ENCODE results near the gene TSEN2.
"Not testable (repeated sequence)": the region's sequence is repeated elsewhere in the genome, so short reads cannot be mapped to it uniquely, and the experiment has no call there.

TSEN2 gene

DNA sequence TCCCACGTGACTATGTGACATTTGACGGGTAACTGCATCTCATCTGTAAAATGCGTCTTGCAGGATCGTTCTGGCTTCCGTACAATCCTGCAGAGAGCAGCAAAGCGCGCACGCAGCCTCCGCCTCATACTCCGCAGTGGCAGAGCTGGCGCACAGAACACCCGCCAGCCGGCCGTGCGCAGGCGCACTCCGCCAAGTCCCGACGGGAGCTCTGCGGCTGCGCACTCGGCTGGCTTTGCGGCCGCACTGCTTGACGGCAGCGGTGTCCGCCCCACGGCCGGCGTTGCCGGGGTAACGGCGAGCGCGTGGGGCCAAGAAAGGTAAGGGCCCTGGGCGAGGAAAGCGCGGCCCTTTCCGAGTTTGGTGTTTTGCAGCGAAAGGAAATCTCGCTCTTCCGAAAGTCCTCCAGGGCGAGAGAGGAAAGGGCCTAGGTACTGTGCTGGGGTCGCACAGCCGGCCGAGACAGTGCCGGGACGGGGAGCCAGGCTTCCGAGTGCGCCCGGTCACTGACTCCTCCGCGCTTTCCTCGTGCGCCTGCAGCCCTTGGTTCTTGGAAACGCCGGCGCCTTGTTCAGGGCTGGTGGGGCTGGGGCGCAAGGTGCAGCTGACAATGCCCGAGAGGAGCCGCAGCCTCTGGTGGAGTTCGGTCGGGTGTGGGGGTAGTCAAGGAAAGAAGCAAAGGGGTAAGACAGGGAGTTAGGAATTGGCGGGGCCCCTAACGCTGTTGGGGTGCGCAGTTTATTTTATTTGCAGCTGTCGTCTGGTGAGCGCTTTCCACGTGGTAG, at the start of gene TSEN2:
TSS of gene TSEN2 (plus strand) at position 283 of the 785 bp plus-strand sequence. CDS start 5,321 bp downstream, outside the sequence.
- peak; percentile 51 for DNase-seq

DNA sequence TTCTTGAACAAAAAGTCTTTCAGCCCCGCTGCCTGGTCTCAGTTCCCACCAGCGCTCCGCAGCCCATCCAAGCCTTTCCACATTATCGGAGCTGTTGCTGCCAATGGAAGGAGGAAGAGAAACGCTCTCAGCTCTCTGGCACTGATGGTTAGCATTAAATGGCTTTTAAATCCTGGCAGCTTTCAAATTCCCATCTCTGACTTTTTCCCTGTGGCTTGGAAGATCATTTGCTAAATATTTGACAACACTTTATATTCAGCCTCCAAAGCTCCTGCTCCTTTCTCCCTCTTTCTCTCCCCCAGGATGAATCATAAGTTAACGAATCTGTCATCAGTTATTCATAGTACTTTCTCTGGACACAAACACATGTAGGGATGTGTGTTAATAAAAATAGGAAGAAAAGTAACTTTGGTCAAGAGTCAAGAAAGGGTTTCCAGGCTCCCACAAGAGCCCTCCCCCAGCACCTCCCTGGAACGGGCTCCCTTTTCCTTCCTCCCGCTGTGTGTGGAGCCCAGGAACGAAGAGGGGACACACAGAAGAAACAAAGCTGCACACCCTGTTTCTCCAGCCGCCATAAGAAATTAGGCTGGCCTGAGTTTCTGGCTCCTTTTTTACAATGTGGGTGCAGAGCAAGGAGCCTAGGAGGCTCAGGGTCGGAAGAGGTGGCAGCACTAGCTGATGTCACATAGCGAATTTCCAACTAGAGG, 47.6 kb upstream of the TSEN2 start:
- DNase-seq = no peak

DNA sequence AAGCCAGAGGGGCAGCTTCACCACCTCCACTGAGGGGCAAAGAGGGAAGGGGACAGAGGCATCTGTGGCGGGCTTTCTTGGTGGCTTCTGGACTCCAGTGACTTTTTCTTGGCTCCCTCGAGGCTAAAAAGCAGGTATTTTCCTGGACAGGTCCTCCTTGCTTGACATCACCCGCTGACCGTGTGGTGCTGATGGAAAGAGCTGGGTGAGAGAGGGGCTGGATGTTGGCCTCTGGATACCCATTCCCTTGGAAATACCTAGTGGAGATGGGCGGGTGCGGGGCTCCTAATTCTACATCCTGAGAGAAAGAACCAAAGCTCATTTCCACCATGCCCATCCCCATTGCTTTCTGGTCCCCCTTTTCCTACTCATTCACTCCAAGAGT, 47.1 kb upstream of the TSEN2 start:
- DNase-seq = no peak

DNA sequence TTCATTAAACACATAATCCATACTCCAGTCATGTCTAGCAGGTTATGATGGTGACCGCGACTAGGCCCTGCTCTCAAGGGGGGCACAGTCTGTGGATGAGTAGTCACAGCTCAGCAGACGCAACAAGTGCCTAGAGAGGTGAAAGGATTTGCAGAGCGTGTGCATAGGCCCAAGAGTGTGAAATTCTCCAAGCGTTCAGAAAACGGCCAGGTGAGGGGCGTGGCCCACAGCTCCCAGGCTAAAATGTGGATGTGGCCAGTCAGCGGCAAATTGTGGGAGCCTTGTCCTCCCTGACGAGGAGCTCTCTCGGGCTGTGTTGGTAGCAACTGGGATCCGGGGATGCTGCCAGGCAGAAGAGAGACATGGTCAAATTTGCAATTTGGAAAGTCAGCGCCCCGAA, 46.4 kb upstream of the TSEN2 start:
- DNase-seq = no peak

DNA sequence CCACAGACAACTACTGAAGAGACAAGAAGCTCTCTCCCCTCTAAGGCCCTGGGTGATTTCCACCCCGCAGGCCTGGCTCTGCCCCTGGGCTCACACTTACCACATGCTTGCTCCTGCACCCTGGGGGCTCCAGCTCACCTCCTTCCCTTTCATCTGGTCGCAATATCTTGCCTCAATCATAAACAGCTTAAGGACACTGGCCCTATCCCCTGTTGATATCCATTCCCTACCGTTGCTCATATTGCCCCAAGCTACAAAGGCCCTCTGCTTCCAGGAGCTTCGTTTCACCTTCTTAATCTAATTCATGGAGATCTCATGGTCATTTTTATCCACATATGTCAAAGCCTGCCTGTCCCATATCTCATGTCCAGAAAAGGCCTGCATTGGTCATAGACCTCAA, 46.0 kb upstream of the TSEN2 start:
- no peak for DNase-seq

DNA sequence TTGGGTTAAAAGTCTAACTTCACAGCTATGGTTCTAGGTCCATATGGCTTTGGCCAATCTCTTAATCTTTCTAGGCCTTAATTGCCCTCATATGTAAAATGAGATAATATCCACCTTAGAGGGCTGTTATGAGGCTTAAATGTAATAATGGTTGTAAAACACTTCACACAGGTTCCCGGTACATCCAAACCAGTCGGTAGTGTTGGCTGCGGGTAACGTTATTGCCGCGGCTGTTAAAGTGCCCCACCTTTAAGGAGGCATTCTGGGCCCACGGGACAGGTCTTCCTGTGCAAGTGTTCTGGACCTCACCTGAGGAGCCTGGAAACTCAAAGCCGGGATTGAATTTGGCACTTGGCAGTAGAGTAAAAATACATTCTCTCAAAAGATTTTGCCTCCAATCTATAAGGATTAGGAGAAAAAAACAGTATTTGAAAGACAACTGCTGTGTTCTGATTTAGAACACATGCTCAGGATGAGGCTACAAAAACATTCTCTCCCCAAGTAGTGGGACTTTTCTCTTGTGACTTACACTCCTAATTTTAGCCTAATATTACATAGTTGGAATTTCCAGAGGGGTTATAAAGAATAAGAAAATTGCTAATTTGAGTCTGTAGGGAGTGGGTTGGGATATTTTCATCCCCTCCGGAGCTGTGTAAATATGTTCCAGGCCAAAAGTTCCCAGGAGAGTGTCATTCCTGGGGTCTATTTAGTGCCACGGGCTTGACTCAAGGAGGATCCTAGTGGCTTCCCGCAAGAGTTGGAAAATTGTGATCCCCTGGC, 44.9 kb upstream of the TSEN2 start:
- DNase-seq = no peak

DNA sequence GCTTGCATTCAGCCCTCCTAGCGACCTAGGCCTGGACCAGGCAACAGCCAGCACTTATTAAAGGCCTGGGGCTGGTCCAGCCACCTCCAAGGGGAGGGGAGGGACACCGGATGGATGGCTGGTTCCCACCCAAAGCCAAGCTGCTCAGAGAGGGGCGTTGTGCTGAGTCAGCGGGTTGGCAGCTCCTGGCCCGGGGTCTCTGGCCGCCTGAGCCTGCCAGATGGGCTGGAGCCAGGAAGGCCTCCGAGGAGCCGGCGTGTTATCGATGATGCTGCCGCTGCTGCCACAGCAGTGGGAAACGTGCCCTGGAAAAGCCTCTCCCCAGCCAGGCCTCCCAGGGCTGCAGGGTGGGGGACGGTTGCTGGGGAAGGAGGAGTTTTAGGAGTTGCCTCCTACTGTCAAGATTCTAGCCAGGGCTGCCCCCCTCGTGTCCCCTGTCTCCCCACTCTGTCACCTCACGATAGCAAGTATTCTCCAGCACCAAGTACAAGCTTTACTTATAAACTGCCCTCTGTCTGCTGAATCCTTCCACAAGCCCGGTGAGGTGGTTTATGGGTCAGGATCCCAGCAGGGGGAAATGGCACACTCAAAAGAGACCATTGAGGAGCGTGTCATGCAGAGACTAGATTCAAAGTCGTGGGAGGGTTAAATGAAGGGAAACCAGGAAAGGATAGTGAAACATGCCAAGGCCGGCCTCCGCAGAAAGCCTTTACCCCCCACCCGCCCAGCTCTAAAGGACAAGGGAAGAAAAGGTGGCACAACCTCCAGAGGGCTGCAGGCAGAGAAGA, 43.2 kb upstream of the TSEN2 start:
- no peak for DNase-seq

DNA sequence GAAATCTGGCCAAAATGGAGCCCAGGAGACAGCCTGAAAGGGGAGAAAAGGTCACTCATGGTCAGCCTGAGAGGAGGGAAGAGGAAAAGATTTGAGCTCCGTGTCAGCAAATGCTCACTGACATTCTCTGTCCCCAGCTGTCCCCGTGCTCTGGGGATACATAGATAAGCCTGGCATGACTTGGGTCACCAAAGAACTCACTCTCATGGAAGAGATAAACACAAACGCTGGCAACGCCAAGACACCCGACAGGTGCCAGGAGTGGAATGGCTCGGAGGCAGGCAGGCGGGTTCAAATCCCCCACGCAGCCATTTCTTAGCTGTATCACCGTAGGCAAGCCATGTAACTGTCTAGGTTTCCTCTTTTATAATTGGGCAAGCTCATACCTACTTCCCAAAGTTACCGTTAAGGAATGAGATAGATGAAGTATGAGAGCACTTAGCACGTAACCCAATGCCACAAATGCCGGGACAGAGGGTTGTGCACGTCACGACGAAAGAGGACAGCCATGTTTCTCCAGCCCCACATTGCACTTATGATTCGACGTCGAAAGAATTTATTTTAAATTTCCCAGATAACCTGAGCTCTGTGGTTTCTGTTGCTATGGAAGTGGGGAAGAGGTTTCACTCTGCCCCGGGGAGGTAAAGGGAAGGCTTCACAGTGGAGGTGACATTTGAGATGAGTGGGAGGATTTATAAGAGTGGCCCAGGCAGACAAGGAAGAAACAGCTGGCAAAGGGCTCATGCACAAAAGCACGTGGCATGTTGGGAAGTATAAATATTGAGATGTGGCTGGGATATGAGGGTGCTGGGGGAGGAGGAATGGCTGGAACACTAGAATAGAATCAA, 41.4 kb upstream of the TSEN2 start:
- no peak for DNase-seq

DNA sequence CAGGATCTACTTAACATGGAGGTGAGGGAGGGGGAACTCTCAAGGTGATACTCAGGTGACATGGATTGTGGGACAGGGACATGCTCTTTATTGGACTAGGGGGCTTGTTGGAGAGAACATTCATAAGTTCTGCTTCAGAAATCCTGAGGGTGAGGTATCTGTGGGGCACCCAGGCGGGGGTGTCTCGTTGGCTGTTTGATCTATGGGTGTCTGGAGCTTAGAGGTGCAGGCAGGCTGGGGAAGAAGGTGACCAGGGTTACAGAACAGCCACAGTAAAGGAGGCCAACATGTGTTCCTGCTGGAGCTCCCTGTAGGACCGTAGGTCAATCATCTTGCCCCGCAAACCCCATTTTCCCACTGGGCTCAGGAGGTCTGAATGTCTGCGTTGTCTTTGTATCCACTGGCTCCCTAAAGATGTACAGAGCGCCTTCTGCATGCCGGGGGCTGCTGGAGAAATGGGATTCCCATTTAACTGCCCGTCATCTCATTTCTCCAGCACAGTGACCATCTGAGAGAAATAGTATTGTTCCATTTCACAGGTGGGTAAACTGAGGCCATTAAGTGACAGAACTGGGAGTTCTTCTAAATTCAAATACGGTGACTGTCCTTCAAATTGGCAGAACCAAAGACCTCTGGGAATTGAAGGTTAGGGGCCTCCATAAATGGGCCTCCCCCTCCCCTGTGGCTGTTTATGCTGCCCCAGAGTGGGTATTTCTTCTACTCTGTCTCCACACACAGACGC, 40.3 kb upstream of the TSEN2 start:
- DNase-seq = no peak

DNA sequence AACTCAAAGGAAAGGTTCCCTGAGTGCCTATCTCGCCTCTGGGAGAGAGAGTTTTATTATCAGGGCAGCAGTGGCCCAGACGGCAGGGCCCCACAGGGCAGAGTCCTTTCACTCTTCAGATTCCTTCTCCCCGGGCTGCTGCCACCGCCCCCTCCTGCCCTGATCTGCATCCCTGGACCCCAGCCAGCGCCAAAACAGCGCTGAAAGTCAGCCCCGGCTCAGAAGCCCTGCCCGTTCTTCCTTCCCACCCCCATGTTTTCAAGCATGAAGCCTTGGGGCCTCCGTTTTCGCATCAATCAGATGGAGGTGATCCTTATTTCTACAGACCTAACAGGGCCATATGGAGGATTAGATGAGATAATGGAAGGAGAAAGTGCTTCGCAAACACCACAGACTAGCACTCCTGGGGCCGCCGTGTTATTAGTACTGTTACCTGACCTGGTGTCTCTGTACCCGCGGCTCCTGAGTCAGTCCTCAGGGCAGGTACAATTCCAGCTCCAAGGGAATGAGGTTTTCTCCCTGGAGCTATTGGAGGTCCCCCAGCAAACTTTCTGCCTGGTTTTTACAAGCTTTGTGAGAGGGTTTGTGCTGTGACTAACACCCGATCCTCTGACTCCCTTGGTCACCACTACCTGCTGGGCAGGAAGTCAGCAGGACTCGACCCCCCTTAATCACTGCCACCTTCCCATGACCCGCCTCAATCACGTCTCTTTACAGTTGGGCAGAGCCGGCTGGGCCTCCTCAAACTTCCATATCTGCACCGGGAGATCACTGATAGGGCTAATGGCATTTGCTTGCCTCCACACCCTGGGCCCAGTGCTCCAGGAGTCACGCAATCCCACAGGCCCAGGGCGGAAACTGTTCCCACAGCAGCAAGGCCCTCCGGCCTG, 39.5 kb upstream of the TSEN2 start:
- DNase-seq = no peak

DNA sequence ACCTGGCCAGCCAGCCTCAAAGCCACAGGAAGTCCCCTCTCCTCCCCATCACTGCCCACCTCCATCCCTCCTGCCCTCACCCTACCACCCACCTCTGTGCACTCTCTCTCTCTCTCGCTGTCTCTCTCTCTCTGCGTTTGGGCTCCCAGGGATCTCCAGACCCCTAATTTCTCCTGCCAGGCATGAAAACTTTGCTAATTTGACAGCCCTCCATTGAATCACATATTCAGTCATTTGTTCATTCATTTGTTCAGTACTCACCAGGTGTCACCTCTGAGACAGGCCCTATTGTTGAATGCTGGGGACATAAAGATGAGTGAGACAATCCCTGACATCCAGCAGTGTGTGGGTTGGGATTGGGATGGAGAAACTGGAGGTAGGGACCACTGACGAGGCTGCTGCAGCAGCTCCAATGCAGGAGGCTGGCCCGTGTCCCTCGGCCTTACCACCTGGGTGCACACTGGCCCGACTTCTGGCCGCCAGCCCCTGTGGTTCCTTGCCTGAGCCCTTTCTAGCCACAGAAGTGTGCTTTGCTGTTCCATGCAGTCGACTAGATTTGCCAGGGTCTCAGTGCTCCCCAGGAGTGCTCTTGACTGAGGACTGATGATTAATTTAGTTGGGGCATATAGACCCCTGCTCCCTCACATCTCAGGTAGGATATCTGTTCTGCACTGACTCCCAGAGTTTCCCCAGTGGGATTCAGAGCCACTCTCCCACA, 38.6 kb upstream of the TSEN2 start:
- no peak for DNase-seq

DNA sequence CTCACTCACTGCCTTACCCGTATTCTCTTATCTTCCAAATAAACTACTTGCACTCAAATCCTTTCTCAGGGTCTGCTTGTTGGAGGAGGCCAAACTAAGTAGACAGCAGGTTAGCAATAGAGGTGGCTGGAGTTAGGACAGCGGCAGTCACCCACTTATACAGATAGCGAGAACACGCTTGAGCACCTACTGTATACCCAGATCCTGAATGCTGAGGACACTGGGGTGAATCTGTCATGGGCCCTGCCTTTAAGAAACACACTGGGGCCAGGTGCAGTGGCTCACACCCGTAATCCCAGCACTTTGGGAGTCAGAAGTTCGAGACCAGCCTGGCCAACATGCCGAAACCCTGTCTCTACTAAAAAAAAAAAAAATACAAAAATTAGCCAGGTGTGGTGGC, 38.0 kb upstream of the TSEN2 start:
- no peak for DNase-seq

DNA sequence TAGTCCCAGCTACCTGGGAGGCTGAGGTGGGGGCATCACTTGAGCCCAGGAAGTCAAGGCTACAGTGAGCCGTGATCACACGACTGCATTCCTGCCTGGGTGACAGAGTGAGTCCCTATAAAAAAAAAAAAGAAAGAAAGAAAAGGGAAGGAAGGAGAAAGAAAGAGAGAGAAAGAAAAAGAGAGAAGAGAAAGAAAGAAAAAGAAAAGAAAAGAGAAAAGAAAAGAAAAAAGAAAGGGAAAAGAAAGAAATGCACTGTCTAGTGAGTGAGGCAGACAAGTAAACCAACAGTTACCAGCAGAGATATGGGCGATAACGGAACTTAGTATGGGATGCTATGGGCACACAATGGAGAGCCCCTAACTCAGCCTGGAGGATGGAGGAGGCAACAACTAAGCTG, 37.2 kb upstream of the TSEN2 start:
- DNase-seq = no peak

DNA sequence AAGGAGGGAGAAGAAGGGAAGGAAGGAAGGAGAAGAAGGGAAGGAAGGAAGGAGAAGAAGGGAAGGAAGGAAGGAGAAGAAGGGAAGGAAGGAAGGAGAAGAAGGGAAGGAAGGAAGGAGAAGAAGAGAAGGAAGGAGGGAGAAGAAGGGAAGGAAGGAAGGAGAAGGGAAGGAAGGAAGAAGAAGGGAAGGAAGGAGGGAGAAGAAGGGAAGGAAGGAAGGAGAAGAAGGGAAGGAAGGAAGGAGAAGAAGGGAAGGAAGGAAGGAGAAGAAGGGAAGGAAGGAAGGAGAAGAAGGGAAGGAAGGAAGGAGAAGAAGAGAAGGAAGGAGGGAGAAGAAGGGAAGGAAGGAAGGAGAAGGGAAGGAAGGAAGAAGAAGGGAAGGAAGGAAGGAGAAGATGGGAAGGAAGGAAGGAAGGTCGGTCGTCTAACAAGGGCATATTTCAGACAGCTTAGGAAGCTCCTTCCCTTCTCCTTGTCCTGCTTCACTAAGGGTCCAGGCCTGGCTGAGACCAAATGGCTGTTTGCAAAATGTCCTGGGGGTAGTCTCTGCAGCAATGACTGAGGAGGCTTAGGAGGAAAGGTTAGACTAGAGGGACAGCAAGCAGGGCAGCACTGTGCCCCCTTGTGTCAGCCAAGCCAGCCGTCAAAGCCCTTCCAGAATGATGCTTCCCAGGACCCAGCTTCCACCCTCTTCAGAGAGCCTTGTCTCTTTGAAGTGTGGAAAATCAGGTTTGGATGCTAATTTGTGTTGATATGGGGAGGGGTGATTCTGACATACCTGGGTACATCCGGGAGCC, 35.7 kb upstream of the TSEN2 start:
- DNase-seq = not testable (repeated sequence)

DNA sequence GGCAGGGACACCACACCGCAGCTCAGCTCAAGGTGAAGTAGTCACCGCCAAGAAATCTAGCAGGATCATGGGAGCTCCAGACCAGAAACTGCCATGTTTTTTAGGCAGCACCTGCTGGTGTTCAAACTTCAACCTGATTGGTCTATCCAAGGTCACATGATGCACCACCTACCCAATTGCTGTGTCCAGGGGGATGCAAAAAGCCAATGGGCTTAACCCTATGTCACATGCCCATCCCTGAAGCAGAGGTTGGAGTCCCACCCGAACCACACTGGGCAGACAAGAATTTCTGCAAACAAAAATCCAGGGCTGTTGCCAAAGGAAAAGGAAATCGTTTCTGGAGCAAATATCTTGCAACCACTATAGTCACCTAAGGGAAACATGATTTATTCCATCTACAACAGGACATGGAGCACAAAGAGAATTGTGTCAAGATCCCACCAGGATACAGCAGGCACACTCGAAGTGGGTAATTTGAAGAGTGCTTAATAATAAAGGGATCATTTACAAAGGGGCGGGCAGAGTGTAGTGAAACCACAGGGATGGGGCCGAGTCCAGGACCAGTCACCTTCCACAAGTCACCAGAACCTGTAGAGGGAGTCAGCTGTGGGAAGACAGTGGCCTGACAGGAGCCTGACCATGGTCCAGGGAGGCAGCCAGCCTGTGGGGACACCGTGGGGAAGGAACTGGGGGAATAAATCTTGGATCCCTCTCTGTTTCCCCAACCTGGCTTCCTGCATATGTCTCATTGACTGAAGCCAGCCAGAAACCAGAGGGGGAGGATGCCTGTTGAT, 34.2 kb upstream of the TSEN2 start:
- DNase-seq = no peak

DNA sequence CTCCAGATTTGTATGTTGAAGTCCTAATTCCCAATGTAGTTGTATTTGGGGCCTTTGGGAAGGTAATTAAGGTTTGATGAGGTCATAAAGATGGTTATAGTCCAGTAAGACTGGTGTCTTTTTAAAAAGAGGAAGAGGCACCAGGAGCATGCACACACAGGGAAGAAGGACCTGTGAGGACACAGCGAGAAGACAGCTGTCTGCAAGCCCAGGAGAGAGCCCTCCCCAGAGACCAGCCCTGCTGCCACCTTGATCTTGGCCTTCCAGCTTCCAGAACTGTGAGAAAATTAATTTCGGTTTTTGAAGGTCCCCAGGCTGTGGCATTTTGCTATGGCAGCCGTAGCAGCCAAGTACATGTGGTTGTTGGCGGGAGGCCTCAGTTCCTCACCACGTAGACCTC, 32.8 kb upstream of the TSEN2 start:
- DNase-seq = no peak

DNA sequence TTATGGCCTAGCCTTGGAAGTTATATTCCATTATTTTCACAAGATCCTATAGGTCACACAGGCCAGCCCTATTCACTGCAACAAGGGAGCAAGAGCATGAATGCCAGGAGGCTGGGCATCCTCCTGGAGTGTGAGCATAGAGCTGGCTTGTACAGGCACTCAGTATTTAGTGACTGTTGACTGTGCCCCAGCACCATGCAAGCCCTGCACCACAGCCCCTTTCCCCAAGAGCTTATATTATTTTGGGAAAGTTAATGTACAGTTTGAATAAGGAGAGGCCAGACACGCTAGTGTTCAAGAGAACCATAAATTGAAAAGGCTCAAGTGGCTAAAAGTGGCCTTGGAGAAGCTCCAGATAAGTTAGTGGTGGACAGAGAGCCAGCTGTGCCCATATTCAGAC, 32.3 kb upstream of the TSEN2 start:
- no peak for DNase-seq
